Measurements from ENCODE around the gene RAPH1. TPM values are rescaled to one million over a fixed set of nuclear protein-coding genes. Genes with fewer than 3 reads are reported as not detected.
"Not testable (repeated sequence)": the region's sequence is repeated elsewhere in the genome, so short reads cannot be mapped to it uniquely, and the experiment has no call there.

Gene RAPH1
- total RNA-seq, 1 donor from 2014 or later = 25.7 TPM

- TF ChIP-seq CTCF (conservative IDR thresholded peaks at IDR 0.05) = no peak
- H3K36me3 Mint-ChIP-seq (ENCODE audit: low read depth) = peaks cover 26% of the 10 kb centered on the region
- no peak for DNase-seq (ENCODE audit: low read depth, low spot score)
- no peak overlapping the region for H3K4me3 Mint-ChIP-seq
- H3K27me3 Mint-ChIP-seq (ENCODE audit: low read depth) = no peaks in the 10 kb centered on the region
- H3K9me3 Mint-ChIP-seq = peaks cover 2% of the 10 kb centered on the region
- peaks cover 11% of the 10 kb centered on the region for H3K4me1 Mint-ChIP-seq
- peak overlapping the region; percentile 88 for H3K27ac Mint-ChIP-seq (ENCODE audit: unreplicated experiment)
Measured at GRCh38 chr2:203400805-203401585, 134.1 kb downstream of the RAPH1 start.

- DNase-seq (ENCODE audit: low read depth, low spot score) = no peak
- Mint-ChIP-seq H3K9me3 (peaks cover 2% of the 10 kb centered on the region), H3K36me3 (ENCODE audit: low read depth) (peaks cover 27% of the 10 kb centered on the region), H3K27me3 (ENCODE audit: low read depth) (no peaks in the 10 kb centered on the region), H3K27ac (ENCODE audit: unreplicated experiment) (no peak overlapping the region), H3K4me1 (peaks cover 11% of the 10 kb centered on the region), H3K4me3 (no peak overlapping the region)
- TF ChIP-seq CTCF (conservative IDR thresholded peaks at IDR 0.05) = no peak
Measured at GRCh38 chr2:203399031-203399430, 136.1 kb downstream of the RAPH1 start.

- H3K9me3 Mint-ChIP-seq = peaks cover 2% of the 10 kb centered on the region
- H3K27me3 Mint-ChIP-seq (ENCODE audit: low read depth) = no peaks in the 10 kb centered on the region
- peaks cover 26% of the 10 kb centered on the region for H3K36me3 Mint-ChIP-seq (ENCODE audit: low read depth)
- DNase-seq (ENCODE audit: low read depth, low spot score) = no peak
- no peak overlapping the region for H3K27ac Mint-ChIP-seq (ENCODE audit: unreplicated experiment)
- H3K4me1 Mint-ChIP-seq = peaks cover 11% of the 10 kb centered on the region
- no peak overlapping the region for H3K4me3 Mint-ChIP-seq
- peak; percentile 50 for TF ChIP-seq CTCF (conservative IDR thresholded peaks at IDR 0.05)
Measured at GRCh38 chr2:203396667-203397066, 138.4 kb downstream of the RAPH1 start.

GRCh38 chr2:203395858-203396257, 139.2 kb downstream of the RAPH1 start:
- Mint-ChIP-seq H3K27me3 (ENCODE audit: low read depth) (no peaks in the 10 kb centered on the region), H3K27ac (ENCODE audit: unreplicated experiment) (no peak overlapping the region), H3K4me3 (no peak overlapping the region), H3K4me1 (peaks cover 5% of the 10 kb centered on the region), H3K9me3 (peaks cover 2% of the 10 kb centered on the region), H3K36me3 (ENCODE audit: low read depth) (peaks cover 26% of the 10 kb centered on the region)
- no peak for TF ChIP-seq CTCF (conservative IDR thresholded peaks at IDR 0.05)
- no peak for DNase-seq (ENCODE audit: low read depth, low spot score)

- Mint-ChIP-seq H3K36me3 (ENCODE audit: low read depth) (peaks cover 26% of the 10 kb centered on the region), H3K27ac (ENCODE audit: unreplicated experiment) (no peak overlapping the region), H3K9me3 (peaks cover 2% of the 10 kb centered on the region), H3K27me3 (ENCODE audit: low read depth) (no peaks in the 10 kb centered on the region), H3K4me1 (peaks cover 4% of the 10 kb centered on the region), H3K4me3 (no peak overlapping the region)
- TF ChIP-seq CTCF (conservative IDR thresholded peaks at IDR 0.05) = peak; percentile 39
- DNase-seq (ENCODE audit: low read depth, low spot score) = no peak
Measured at GRCh38 chr2:203394519-203395227, 140.4 kb downstream of the RAPH1 start.

- peaks cover 11% of the 10 kb centered on the region for H3K36me3 Mint-ChIP-seq (ENCODE audit: low read depth)
Measured at GRCh38 chr2:203388153-203388552, 146.9 kb downstream of the RAPH1 start.

More at GRCh38 chr2:203388153-203388552, 146.9 kb downstream of the RAPH1 start:
- H3K4me3 Mint-ChIP-seq; DNase-seq (ENCODE audit: low read depth, low spot score); H3K4me1 Mint-ChIP-seq; H3K9me3 Mint-ChIP-seq; H3K27ac Mint-ChIP-seq (ENCODE audit: unreplicated experiment); H3K27me3 Mint-ChIP-seq (ENCODE audit: low read depth): not testable (repeated sequence)
